ES-I3 (cell line): ENCODE data around the gene NCKAP5.
"Not testable (repeated sequence)": the region's sequence is repeated elsewhere in the genome, so short reads cannot be mapped to it uniquely, and the experiment has no call there.

ENCODE experiments used
- H3K36me3 ChIP-seq: 2 replicates; pipeline ENCODE4 v1.6.1; 2013; ENCODE audit warnings: mild to moderate bottlenecking, low read length, control low read depth, moderate library complexity; ENCODE audit not compliant: insufficient read depth
- H3K4me1 ChIP-seq: 2 replicates; pipeline ENCODE4 v1.6.1; 2013; ENCODE audit warnings: mild to moderate bottlenecking, control low read depth, low read length; ENCODE audit not compliant: insufficient read depth
- H3K9ac ChIP-seq: 2 replicates; pipeline ENCODE4 v1.6.1; 2013; ENCODE audit warnings: low read depth, mild to moderate bottlenecking, low read length, moderate library complexity
- H3K9me3 ChIP-seq: 2 replicates; pipeline ENCODE4 v1.6.1; 2013; ENCODE audit warnings: mild to moderate bottlenecking, low read length, moderate library complexity; ENCODE audit not compliant: control insufficient read depth, insufficient read depth

The NCKAP5 gene

GRCh38 chr2:133232556-133232955 lies 335.7 kb downstream of the NCKAP5 start:
- H3K36me3 ChIP-seq = no peaks in the 10 kb centered on the region
- H3K9ac ChIP-seq = no peak overlapping the region
- no peaks in the 10 kb centered on the region for H3K4me1 ChIP-seq
- H3K9me3 ChIP-seq = no peaks in the 10 kb centered on the region

GRCh38 chr2:133231264-133231663 lies 337.0 kb downstream of the NCKAP5 start:
- Histone ChIP-seq H3K9ac (no peak overlapping the region), H3K4me1 (no peaks in the 10 kb centered on the region), H3K36me3 (no peaks in the 10 kb centered on the region), H3K9me3 (no peaks in the 10 kb centered on the region)

GRCh38 chr2:133229974-133230373 lies 338.3 kb downstream of the NCKAP5 start:
- no peaks in the 10 kb centered on the region for H3K36me3 ChIP-seq
- no peaks in the 10 kb centered on the region for H3K9me3 ChIP-seq
- H3K4me1 ChIP-seq = no peaks in the 10 kb centered on the region
- no peak overlapping the region for H3K9ac ChIP-seq

- no peaks in the 10 kb centered on the region for H3K36me3 ChIP-seq
- H3K4me1 ChIP-seq = no peaks in the 10 kb centered on the region
- H3K9me3 ChIP-seq = no peaks in the 10 kb centered on the region
- H3K9ac ChIP-seq = no peak overlapping the region
These were observed 345.0 kb downstream of the NCKAP5 start for GRCh38 chr2:133223226-133223625.

- Histone ChIP-seq H3K4me1 (no peaks in the 10 kb centered on the region), H3K9ac (no peak overlapping the region), H3K36me3 (no peaks in the 10 kb centered on the region), H3K9me3 (no peaks in the 10 kb centered on the region)
These were observed 346.9 kb downstream of the NCKAP5 start for GRCh38 chr2:133221398-133221797.

- H3K36me3 ChIP-seq = no peaks in the 10 kb centered on the region
- H3K4me1 ChIP-seq = no peaks in the 10 kb centered on the region
- no peak overlapping the region for H3K9ac ChIP-seq
- H3K9me3 ChIP-seq = no peaks in the 10 kb centered on the region
These were observed 350.1 kb downstream of the NCKAP5 start for GRCh38 chr2:133218204-133218603.

GRCh38 chr2:133215477-133215876 lies 352.8 kb downstream of the NCKAP5 start:
- H3K36me3 ChIP-seq = no peaks in the 10 kb centered on the region
- H3K4me1 ChIP-seq = no peaks in the 10 kb centered on the region
- H3K9me3 ChIP-seq = no peaks in the 10 kb centered on the region
- H3K9ac ChIP-seq = no peak overlapping the region

GRCh38 chr2:133213651-133214050 lies 354.6 kb downstream of the NCKAP5 start:
- H3K4me1 ChIP-seq = no peaks in the 10 kb centered on the region
- no peaks in the 10 kb centered on the region for H3K9me3 ChIP-seq
- H3K36me3 ChIP-seq = no peaks in the 10 kb centered on the region
- H3K9ac ChIP-seq = no peak overlapping the region

- no peaks in the 10 kb centered on the region for H3K36me3 ChIP-seq
- H3K9me3 ChIP-seq = no peaks in the 10 kb centered on the region
These were observed 358.9 kb downstream of the NCKAP5 start for GRCh38 chr2:133209325-133209724.

GRCh38 chr2:133206666-133207065 lies 361.6 kb downstream of the NCKAP5 start:
- not testable (repeated sequence) for H3K4me1 ChIP-seq

More at GRCh38 chr2:133209325-133209724, 358.9 kb downstream of the NCKAP5 start:
- no peaks in the 10 kb centered on the region for H3K4me1 ChIP-seq
- no peak overlapping the region for H3K9ac ChIP-seq

GRCh38 chr2:133204421-133204820 lies 363.8 kb downstream of the NCKAP5 start:
- H3K9ac ChIP-seq = no peak overlapping the region
- no peaks in the 10 kb centered on the region for H3K36me3 ChIP-seq
- H3K4me1 ChIP-seq = no peaks in the 10 kb centered on the region
- no peaks in the 10 kb centered on the region for H3K9me3 ChIP-seq

More at GRCh38 chr2:133206666-133207065, 361.6 kb downstream of the NCKAP5 start:
- H3K9me3 ChIP-seq, H3K9ac ChIP-seq, H3K36me3 ChIP-seq: not testable (repeated sequence)

GRCh38 chr2:133200684-133201421 lies 367.4 kb downstream of the NCKAP5 start:
- Histone ChIP-seq H3K9me3 (no peaks in the 10 kb centered on the region), H3K4me1 (no peaks in the 10 kb centered on the region), H3K9ac (no peak overlapping the region), H3K36me3 (no peaks in the 10 kb centered on the region)

GRCh38 chr2:133198678-133199077 lies 369.6 kb downstream of the NCKAP5 start:
- H3K9me3 ChIP-seq = no peaks in the 10 kb centered on the region
- H3K9ac ChIP-seq = no peak overlapping the region
- H3K4me1 ChIP-seq = no peaks in the 10 kb centered on the region

GRCh38 chr2:133197156-133197555 lies 371.1 kb downstream of the NCKAP5 start:
- Histone ChIP-seq H3K9me3 (no peaks in the 10 kb centered on the region), H3K4me1 (no peaks in the 10 kb centered on the region), H3K36me3 (no peaks in the 10 kb centered on the region), H3K9ac (no peak overlapping the region)

More at GRCh38 chr2:133198678-133199077, 369.6 kb downstream of the NCKAP5 start:
- no peaks in the 10 kb centered on the region for H3K36me3 ChIP-seq

GRCh38 chr2:133194777-133195335 lies 373.4 kb downstream of the NCKAP5 start:
- Histone ChIP-seq H3K9me3 (no peaks in the 10 kb centered on the region), H3K9ac (no peak overlapping the region), H3K36me3 (no peaks in the 10 kb centered on the region), H3K4me1 (no peaks in the 10 kb centered on the region)
